NCI-H526 treated with DMSO at 0.1 percent for 48 hours (cell line): ENCODE data around the gene OR51G2.

Source experiments
- DNase-seq: peaks from one replicate; lab custom pipeline; 2025; lab: John Stamatoyannopoulos, UW

OR51G2 gene

GRCh38 chr11:4863876-4864275, 55.3 kb downstream of the OR51G2 start:
- no peak for DNase-seq
